Activated CD4-positive, alpha-beta T cell treated with anti-CD3 and anti-CD28 coated beads, Interleukin-2, amount 10 ng/mL, durations not matched to agents 7 days and 5 days (primary cell): ENCODE measurements around the gene SLC7A4. TPM values are rescaled to one million over a fixed set of nuclear protein-coding genes. Genes with fewer than 3 reads are reported as not detected.
"Not testable (repeated sequence)": the region's sequence is repeated elsewhere in the genome, so short reads cannot be mapped to it uniquely, and the experiment has no call there.

Experiments
- CTCF ChIA-PET: fragments of 350-600 bp; sonication (Branson Sonifier 250); formaldehyde crosslinking; loops from one replicate; lab custom pipeline; 2021; ENCODE audit warnings: antibody characterized with exemption; lab: Charles Lee
- POLR2A ChIA-PET: fragments of 350-600 bp; sonication (Branson Sonifier 250); formaldehyde crosslinking; loops from one replicate; lab custom pipeline; 2021; ENCODE audit warnings: antibody characterized with exemption; lab: Charles Lee
- DNase-seq: peaks from one replicate; pipeline ENCODE4 v3.0.0-alpha.2; 2020
- H3K27ac Mint-ChIP-seq: one replicate; pipeline ENCODE4 v1.8.0; 2021; ENCODE audit warnings: mild to moderate bottlenecking, moderate library complexity, mixed read lengths
- H3K27me3 Mint-ChIP-seq: one replicate; pipeline ENCODE4 v1.8.0; 2021; ENCODE audit warnings: mixed read lengths
- H3K36me3 Mint-ChIP-seq: one replicate; pipeline ENCODE4 v1.8.0; 2021; ENCODE audit warnings: low read depth, mixed read lengths
- H3K4me1 Mint-ChIP-seq: one replicate; pipeline ENCODE4 v1.8.0; 2021; ENCODE audit warnings: mixed read lengths
- H3K4me3 Mint-ChIP-seq: one replicate; pipeline ENCODE4 v1.8.0; 2021; ENCODE audit warnings: mild to moderate bottlenecking, moderate library complexity, mixed read lengths
- H3K9me3 Mint-ChIP-seq: one replicate; pipeline ENCODE4 v1.8.0; 2021; ENCODE audit warnings: mixed read lengths
- total RNA-seq, 2 experiments: library from RNA; stranded (reverse); gene quantifications; one replicate each; pipeline ENCODE4 v1.2.3, GENCODE V29; 2021

Gene SLC7A4
- total RNA-seq, 2 experiments from 2014 or later = 0.07 TPM; not detected in 1

DNA sequence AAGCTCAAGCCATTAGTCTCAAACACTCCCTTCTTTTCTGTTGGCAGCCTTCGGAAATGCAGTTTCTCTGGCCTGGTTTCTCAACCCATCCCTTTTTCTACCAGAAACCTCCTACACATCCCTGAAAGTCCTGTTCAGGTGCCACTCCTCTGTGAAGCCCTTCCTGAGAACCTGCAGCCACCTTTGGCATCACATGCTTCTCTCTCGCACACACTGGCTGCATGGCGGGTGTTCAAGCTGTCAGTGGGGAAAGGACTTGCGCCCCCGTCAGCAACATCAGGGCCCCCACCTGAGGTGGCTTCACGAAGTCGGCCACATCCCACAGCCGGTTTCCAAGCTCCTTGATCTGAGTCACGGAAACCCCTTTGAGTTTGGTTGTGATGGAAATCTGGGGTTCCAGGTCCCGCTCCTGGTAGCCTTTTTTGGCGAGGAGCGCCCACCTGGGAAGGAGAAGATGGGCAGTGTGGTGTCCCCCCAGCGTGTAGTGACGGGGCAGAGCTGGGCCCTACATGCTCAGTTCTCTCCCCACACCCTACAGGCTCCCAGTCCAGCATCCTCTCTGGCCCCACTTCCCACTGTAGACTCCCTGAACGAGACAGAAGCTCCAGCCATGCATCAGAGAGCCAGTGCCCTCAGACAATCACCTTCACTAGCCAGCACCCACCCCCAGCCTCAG is 11.6 kb upstream of the SLC7A4 start:
- H3K9me3 Mint-ChIP-seq = no peaks in the 10 kb centered on the region
- DNase-seq = no peak
- H3K4me3 Mint-ChIP-seq = no peak overlapping the region
- H3K27ac Mint-ChIP-seq = no peak overlapping the region
- POLR2A ChIA-PET = no interaction called here
- peaks cover 18% of the 10 kb centered on the region for H3K27me3 Mint-ChIP-seq
- CTCF ChIA-PET = interaction anchor here (0.6 kb wide), 1 partner anchor 22 kb away, joined by 4 read pairs; no protein-coding TSS in a partner anchor
- H3K4me1 Mint-ChIP-seq = peaks cover 27% of the 10 kb centered on the region
- H3K36me3 Mint-ChIP-seq = no peaks in the 10 kb centered on the region

DNA sequence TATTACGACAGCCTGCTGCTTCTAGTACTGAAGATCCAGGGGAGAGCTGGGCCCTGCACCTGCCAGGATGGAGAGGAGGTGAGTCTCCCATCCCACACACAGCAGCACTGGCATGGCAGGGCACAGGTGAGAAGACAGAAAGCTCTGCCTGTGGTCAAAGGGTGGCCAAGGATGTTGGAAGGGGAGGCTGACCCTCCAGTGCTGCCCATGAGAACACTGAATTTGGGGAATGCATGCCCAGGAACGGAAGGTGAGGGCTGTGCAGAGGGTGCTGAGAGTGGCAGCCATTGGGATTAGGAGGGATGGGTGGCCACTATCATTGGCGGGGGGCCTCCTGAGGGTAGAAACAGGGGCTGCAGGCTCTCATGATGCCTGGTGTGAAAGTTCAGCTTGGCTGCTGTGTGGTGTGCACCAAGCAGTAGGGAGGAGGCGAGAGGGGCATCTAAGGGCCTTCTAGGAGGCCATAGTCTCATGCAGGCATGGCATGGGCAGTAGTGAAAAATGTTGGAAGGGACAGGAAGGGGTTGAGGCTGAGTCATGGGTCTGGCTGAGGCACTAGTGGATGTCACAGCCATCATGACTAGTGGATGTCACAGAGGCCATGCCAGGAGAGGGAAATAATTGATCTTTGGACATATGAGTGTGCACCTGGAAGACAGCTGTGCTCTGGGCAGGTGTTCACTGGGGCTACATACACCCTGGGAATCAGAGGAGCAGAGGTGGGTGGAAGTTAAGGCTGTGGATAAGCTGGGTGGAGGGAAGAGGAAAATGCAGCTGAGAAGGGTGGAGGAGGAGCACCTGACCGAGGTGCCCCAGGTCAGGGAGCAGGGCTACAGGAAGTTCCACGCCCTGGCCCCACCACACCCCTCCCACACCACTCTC is 10.9 kb upstream of the SLC7A4 start:
- ChIA-PET POLR2A (no interaction called here), CTCF (interaction anchor here (0.6 to 0.9 kb wide), 2 partner anchors 21 to 44 kb away, joined by 3 to 4 read pairs; no protein-coding TSS in a partner anchor)
- H3K4me1 Mint-ChIP-seq = peaks cover 27% of the 10 kb centered on the region
- H3K27ac Mint-ChIP-seq = no peak overlapping the region
- peaks cover 22% of the 10 kb centered on the region for H3K27me3 Mint-ChIP-seq
- no peaks in the 10 kb centered on the region for H3K36me3 Mint-ChIP-seq
- H3K4me3 Mint-ChIP-seq = no peak overlapping the region
- H3K9me3 Mint-ChIP-seq = no peaks in the 10 kb centered on the region
- no peak for DNase-seq

DNA sequence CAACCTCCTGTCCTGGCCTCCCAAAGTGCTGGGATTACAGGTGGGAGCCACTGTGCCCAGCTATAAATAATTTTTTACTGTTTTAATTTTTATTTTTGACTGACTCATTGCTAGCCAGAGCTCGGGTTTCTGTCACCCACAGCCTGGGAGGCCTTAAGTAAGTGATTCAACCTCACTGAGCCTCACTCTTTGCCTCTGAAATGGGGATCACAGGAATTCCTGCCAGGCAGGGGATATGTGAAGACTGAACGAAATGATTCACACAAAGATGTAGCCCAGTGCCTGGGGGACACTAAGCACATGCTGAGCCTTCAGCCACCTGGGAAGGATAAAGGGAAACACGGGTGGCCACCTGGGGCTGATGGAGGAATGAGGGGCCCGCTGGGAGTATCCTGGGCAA is 9.6 kb upstream of the SLC7A4 start:
- H3K27ac Mint-ChIP-seq = no peak overlapping the region
- CTCF ChIA-PET = interaction anchor here (1.5 kb wide), 1 partner anchor 23 kb away, joined by 3 read pairs; no protein-coding TSS in a partner anchor
- no peaks in the 10 kb centered on the region for H3K36me3 Mint-ChIP-seq
- H3K27me3 Mint-ChIP-seq = peaks cover 24% of the 10 kb centered on the region
- POLR2A ChIA-PET = no interaction called here
- no peak for DNase-seq
- H3K4me1 Mint-ChIP-seq = peaks cover 27% of the 10 kb centered on the region
- no peak overlapping the region for H3K4me3 Mint-ChIP-seq
- H3K9me3 Mint-ChIP-seq = no peaks in the 10 kb centered on the region

DNA sequence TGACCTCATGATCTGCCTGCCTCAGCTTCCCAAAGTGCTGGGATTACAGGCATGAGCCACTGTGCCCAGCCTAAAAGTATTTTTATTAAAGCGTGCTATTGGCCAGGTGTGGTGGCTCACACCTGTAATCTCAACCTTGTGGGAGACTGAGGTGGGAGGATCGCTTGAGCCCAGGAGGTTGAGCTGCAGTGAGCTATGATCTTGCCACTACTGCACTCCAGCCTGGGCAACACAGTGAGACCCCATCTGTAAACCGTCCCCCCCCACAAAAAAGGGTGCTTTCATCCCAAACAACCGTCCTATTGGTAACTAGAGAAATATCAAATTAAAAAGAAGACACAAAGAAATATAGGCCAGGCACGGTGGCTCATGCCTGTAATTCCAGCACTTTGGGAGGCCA is 6.8 kb upstream of the SLC7A4 start:
- H3K36me3 Mint-ChIP-seq, DNase-seq, CTCF ChIA-PET, H3K27ac Mint-ChIP-seq, H3K4me3 Mint-ChIP-seq, H3K9me3 Mint-ChIP-seq, H3K4me1 Mint-ChIP-seq, POLR2A ChIA-PET: not testable (repeated sequence)
- peaks cover 21% of the 10 kb centered on the region for H3K27me3 Mint-ChIP-seq

DNA sequence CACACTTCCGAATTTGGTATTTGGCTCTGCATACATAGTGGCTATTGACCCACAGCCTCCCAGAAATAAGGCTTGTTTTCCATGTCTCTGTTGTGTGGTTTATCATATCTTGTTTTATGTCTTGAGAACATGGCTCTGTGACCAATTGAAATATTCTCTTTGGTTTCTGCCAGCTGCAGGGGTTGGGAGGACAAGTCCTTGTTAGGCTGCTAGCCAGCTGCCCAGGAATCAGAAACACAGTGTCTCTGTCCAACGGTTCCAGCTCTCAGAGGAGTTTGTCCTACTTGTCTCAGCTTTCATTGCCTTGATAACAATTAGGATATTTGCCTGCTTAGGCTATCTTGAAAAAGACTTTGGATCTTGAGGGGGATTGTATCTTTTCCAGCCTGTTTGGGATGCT is 6.0 kb upstream of the SLC7A4 start:
- peaks cover 23% of the 10 kb centered on the region for H3K27me3 Mint-ChIP-seq
- POLR2A ChIA-PET = no interaction called here
- no peak overlapping the region for H3K4me3 Mint-ChIP-seq
- no peak for DNase-seq
- CTCF ChIA-PET = no interaction called here
- H3K27ac Mint-ChIP-seq = no peak overlapping the region
- H3K9me3 Mint-ChIP-seq = no peaks in the 10 kb centered on the region
- H3K36me3 Mint-ChIP-seq = no peaks in the 10 kb centered on the region
- H3K4me1 Mint-ChIP-seq = peaks cover 7% of the 10 kb centered on the region

DNA sequence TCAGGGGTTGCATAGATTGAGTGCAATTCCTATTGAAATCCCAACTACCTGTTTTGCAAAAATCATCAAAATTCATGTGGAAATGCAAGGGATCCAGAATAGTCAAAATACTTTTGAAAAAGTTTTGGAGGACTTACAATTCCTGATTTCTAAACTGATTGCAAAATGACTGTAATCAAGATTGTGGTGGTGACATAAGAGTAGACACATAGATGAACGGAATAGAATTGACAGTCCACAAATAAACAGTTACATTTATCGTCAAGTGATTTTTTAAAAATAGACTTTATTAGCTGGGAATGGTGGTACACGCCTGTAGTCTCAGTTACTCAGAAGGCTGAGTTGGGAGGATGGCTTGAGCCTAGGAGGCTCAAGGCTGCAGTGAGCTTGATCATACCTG is 2.6 kb upstream of the SLC7A4 start:
- peaks cover 36% of the 10 kb centered on the region for H3K27me3 Mint-ChIP-seq
- H3K36me3 Mint-ChIP-seq = no peaks in the 10 kb centered on the region
- no peaks in the 10 kb centered on the region for H3K9me3 Mint-ChIP-seq
- no peak overlapping the region for H3K4me3 Mint-ChIP-seq
- H3K4me1 Mint-ChIP-seq = peaks cover 3% of the 10 kb centered on the region
- CTCF ChIA-PET = no interaction called here
- POLR2A ChIA-PET = no interaction called here
- DNase-seq = no peak
- no peak overlapping the region for H3K27ac Mint-ChIP-seq

DNA sequence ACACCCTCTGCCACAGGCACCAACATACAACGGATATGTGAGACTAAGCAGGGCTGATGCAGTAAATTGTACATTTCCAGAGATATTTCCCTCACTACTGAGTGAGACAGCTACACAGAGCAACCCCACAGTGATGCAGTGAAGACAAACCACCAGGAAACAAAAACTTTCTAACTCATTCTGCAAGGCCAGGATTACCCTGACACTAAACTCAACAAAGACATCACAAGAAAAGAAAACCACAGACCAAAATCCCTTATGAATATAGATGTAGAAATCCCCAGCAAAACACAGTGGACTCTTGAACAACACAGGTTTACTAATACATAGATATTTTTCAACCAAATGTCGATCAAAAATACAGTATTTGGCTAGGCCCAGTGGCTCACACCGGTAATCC is 1.5 kb upstream of the SLC7A4 start:
- Mint-ChIP-seq H3K27me3 (peaks cover 36% of the 10 kb centered on the region), H3K36me3 (no peaks in the 10 kb centered on the region), H3K9me3 (no peaks in the 10 kb centered on the region), H3K4me1 (peaks cover 3% of the 10 kb centered on the region), H3K27ac (no peak overlapping the region), H3K4me3 (no peak overlapping the region)
- ChIA-PET CTCF (no interaction called here), POLR2A (no interaction called here)
- DNase-seq = no peak

DNA sequence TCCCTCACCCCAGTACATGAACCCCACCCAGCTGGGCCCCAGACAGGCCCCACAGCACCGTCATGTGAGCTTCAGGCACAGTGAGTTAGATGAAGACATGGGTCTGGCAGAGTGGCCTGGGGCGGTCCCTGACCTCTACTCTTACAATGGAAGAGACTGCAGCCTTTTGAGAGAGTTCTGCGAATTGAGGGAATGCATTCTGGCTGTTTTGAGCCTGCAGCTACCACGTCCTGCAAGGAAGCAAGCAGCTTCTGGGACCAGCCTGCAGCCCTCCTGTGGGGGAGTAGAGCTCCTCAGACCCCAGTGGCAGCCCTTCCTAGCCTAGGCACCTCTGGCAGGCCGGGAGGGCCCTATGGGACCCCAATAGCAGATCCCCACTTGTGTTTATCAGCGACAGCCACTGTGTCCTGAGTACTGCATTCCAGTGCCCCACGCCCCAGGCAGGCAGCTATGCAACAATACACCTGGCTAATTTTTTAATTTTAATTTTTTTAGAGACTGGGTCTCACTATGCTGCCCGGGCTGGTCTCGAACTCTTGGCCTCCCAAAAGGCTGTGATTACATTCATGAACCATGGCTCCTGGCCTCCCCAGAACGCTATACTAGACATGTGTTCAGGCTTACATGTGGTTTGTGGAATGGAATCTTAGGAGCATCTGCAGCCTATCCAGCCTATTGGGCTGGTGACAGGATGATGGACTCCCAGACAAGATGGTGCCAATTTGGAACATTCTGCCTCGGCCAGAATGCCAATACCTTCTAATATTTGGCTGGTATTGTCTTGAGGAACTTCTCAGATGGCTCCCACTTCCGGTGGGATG is 717 bp upstream of the SLC7A4 start:
- CTCF ChIA-PET = no interaction called here
- Mint-ChIP-seq H3K27ac (no peak overlapping the region), H3K27me3 (peaks cover 32% of the 10 kb centered on the region), H3K36me3 (no peaks in the 10 kb centered on the region), H3K4me3 (no peak overlapping the region), H3K9me3 (no peaks in the 10 kb centered on the region), H3K4me1 (peaks cover 3% of the 10 kb centered on the region)
- DNase-seq = no peak
- POLR2A ChIA-PET = no interaction called here

DNA sequence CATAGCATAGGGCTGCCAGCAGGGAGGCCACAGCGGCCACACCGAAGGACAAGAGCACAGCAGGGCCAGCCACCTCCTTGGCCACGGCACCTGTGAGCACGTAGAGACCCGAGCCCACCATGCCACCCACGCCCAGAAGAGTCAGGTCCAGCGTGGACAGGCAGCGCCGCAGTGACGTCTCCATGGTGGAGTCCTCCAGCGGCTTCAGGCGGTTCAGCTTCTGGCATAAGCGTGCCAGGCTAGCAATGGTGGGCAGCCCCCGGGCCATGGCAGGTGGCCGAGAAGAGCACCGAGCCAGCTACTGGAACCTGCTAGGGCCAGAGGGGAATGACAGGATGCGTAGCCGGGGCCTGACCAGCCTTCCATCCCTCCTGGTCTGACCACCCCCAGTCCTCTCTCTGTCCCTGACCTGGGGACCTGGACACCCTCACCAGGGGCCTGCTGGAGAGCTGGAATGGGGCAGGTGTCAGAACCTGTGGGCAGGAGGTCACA is 770 bp downstream of the SLC7A4 start:
- Mint-ChIP-seq H3K4me3 (no peak overlapping the region), H3K4me1 (peaks cover 3% of the 10 kb centered on the region), H3K36me3 (no peaks in the 10 kb centered on the region), H3K27me3 (peaks cover 30% of the 10 kb centered on the region), H3K9me3 (no peaks in the 10 kb centered on the region), H3K27ac (no peak overlapping the region)
- CTCF ChIA-PET = no interaction called here
- DNase-seq = no peak
- POLR2A ChIA-PET = no interaction called here

DNA sequence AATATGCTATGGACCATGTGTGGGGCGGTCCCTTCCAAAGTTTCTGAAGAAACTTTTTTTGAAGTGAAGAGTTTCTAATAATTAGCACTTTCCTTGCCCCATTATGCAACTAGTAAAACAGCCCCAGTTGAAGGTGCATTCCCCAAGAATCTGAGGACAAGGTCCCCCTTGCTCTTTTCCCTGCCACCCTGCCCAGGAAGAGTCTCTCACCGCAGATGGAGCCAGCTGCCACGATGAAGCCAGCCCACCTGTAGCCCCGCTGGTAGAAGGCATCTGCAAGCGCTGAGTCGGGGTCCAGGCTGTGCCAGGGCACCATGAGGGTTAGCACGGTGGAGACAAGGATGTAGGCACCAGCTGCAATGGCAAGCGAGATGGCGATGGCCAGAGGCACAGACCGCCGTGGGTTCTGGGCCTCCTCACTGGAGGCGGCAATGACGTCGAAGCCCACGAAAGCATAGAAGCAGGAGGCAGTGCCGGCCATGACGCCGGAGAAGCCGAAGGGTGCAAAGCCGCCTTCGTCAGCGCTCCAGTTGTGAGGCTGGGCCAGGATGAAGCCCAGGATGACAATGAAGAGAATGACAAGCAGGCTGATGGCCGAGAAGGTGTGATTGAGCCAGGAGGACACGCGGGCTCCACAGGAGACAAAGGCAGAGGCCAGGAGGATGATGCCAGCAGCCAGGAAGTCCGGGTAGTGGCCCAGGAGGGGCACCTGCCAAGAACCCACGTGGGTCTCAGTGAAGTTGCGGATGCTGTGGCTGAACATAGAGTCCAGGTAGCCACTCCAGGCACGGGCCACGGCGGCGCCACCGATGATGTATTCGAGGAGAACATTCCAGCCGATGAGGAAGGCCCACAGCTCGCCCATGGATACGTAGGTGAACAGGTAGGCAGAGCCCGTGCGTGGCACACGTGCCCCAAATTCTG is 1.5 kb downstream of the SLC7A4 start:
- POLR2A ChIA-PET = no interaction called here
- no peak for DNase-seq
- H3K4me3 Mint-ChIP-seq = no peak overlapping the region
- H3K4me1 Mint-ChIP-seq = peaks cover 7% of the 10 kb centered on the region
- no peaks in the 10 kb centered on the region for H3K36me3 Mint-ChIP-seq
- H3K27ac Mint-ChIP-seq = no peak overlapping the region
- H3K9me3 Mint-ChIP-seq = no peaks in the 10 kb centered on the region
- peaks cover 30% of the 10 kb centered on the region for H3K27me3 Mint-ChIP-seq
- CTCF ChIA-PET = no interaction called here

DNA sequence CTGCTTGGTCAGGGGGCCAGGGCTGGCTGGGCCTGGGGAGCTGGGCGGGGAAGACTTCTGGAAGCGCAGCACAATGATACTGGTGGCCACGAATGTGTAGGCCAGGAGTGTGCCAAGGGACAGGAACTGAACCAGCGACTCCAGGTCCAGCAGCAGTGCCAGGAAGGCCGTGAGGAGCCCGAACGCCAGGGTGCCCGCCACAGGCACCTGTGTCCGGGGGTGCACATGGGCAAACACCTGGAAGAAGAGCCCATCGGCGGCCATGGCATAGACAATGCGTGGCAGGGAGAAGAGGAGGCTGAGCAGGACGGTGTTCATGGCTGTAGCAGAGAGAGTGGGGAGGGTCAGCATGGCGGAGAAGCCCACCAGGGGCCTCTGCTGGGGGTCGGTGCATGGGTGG is 2.3 kb downstream of the SLC7A4 start:
- Mint-ChIP-seq H3K9me3 (peaks cover 2% of the 10 kb centered on the region), H3K27me3 (peaks cover 23% of the 10 kb centered on the region), H3K4me1 (peaks cover 15% of the 10 kb centered on the region), H3K4me3 (no peak overlapping the region), H3K36me3 (no peaks in the 10 kb centered on the region), H3K27ac (no peak overlapping the region)
- POLR2A ChIA-PET = no interaction called here
- CTCF ChIA-PET = no interaction called here
- no peak for DNase-seq

DNA sequence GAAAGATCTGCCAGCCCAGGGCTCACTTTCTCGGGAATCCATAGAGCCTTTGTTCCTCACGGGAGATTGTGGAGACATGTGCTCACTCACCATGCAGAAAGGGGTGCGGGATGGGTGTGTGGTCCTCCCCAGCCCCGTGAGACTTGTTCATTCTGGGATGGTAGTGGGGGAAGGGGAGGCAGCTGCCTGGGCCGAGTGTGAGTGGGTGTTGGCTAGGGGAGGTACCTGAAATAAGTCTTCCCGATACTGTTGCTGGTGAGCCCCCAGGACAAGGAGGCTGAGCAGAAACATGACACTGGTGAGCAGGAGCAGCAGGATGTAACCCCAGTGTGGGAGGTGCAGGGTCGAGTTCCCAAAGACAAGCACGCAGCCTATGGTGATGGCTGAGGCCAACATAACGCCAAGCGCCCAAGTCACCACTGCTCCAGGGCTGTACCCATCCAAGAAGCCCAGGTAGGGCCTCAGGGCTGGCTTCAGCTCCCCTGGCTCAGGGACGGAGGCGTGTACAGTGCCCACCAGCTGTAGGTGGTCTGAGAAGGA is 2.8 kb downstream of the SLC7A4 start:
- POLR2A ChIA-PET = no interaction called here
- CTCF ChIA-PET = no interaction called here

More for the DNA sequence above, 2.8 kb downstream of the SLC7A4 start:
- H3K9me3 Mint-ChIP-seq = peaks cover 2% of the 10 kb centered on the region
- peaks cover 17% of the 10 kb centered on the region for H3K4me1 Mint-ChIP-seq
- no peaks in the 10 kb centered on the region for H3K36me3 Mint-ChIP-seq
- DNase-seq = no peak
- H3K4me3 Mint-ChIP-seq = no peak overlapping the region
- H3K27ac Mint-ChIP-seq = no peak overlapping the region
- H3K27me3 Mint-ChIP-seq = peaks cover 20% of the 10 kb centered on the region
